Osteocyte (in vitro differentiated cells): ENCODE results near the gene TENT5A. TPM values are rescaled to one million over a fixed set of nuclear protein-coding genes. Genes with fewer than 3 reads are reported as not detected.

ENCODE experiments used
- DNase-seq: peaks from one replicate; pipeline ENCODE4 v3.0.0; 2021; ENCODE audit warnings: mixed read lengths; ENCODE audit not compliant: unreplicated experiment; ENCODE audit errors: extremely low spot score
- H3K27ac Mint-ChIP-seq: one replicate; pipeline ENCODE4 v1.8.0; 2021; ENCODE audit warnings: mild to moderate bottlenecking, mixed read lengths; ENCODE audit not compliant: unreplicated experiment
- H3K27me3 Mint-ChIP-seq: one replicate; pipeline ENCODE4 v1.8.0; 2021; ENCODE audit warnings: mixed read lengths; ENCODE audit not compliant: unreplicated experiment
- H3K36me3 Mint-ChIP-seq: one replicate; pipeline ENCODE4 v1.8.0; 2021; ENCODE audit warnings: mixed read lengths; ENCODE audit not compliant: unreplicated experiment
- H3K4me1 Mint-ChIP-seq: one replicate; pipeline ENCODE4 v1.8.0; 2021; ENCODE audit warnings: mixed read lengths; ENCODE audit not compliant: unreplicated experiment
- H3K4me3 Mint-ChIP-seq: one replicate; pipeline ENCODE4 v1.8.0; 2021; ENCODE audit warnings: mild to moderate bottlenecking, moderate library complexity, mixed read lengths; ENCODE audit not compliant: unreplicated experiment
- H3K9me3 Mint-ChIP-seq: one replicate; pipeline ENCODE4 v1.8.0; 2021; ENCODE audit warnings: mixed read lengths; ENCODE audit not compliant: unreplicated experiment
- CTCF ChIP-seq: fragments of 200-600 bp; sonication (generic); IDR thresholded peaks from 2 replicates; pipeline ENCODE4 v1.5.0; 2021; ENCODE audit warnings: antibody characterized with exemption, mild to moderate bottlenecking, moderate library complexity
- total RNA-seq: library from RNA; stranded (reverse); gene quantifications from 2 replicates; pipeline ENCODE4 v1.2.1, GENCODE V29; 2021

Gene TENT5A
- total RNA-seq, 1 donor from 2014 or later = 25.8 TPM

- DNase-seq = no peak
- Mint-ChIP-seq H3K4me3 (no peak overlapping the region), H3K4me1 (peaks cover 9% of the 10 kb centered on the region), H3K9me3 (peaks cover 5% of the 10 kb centered on the region), H3K27ac (no peak overlapping the region), H3K36me3 (peaks cover under 1% of the 10 kb centered on the region), H3K27me3 (no peaks in the 10 kb centered on the region)
- no peak for TF ChIP-seq CTCF
These were observed 44.3 kb downstream of the TENT5A start for GRCh38 chr6:81708113-81708699.

GRCh38 chr6:81704700-81705099, 47.8 kb downstream of the TENT5A start:
- H3K36me3 Mint-ChIP-seq = peaks cover 5% of the 10 kb centered on the region
- TF ChIP-seq CTCF = no peak
- no peaks in the 10 kb centered on the region for H3K27me3 Mint-ChIP-seq

GRCh38 chr6:81700414-81700813, 52.1 kb downstream of the TENT5A start:
- no peak overlapping the region for H3K27ac Mint-ChIP-seq
- no peak overlapping the region for H3K4me3 Mint-ChIP-seq
- peaks cover 24% of the 10 kb centered on the region for H3K4me1 Mint-ChIP-seq
- peaks cover 7% of the 10 kb centered on the region for H3K9me3 Mint-ChIP-seq
- no peak for DNase-seq
- H3K27me3 Mint-ChIP-seq = no peaks in the 10 kb centered on the region
- H3K36me3 Mint-ChIP-seq = peaks cover 5% of the 10 kb centered on the region
- no peak for TF ChIP-seq CTCF

More at GRCh38 chr6:81704700-81705099, 47.8 kb downstream of the TENT5A start:
- no peak for DNase-seq
- peaks cover 22% of the 10 kb centered on the region for H3K4me1 Mint-ChIP-seq
- no peak overlapping the region for H3K27ac Mint-ChIP-seq
- H3K4me3 Mint-ChIP-seq = no peak overlapping the region
- H3K9me3 Mint-ChIP-seq = peaks cover 7% of the 10 kb centered on the region

- no peak overlapping the region for H3K4me3 Mint-ChIP-seq
- no peaks in the 10 kb centered on the region for H3K27me3 Mint-ChIP-seq
- no peak for TF ChIP-seq CTCF
- no peak overlapping the region for H3K27ac Mint-ChIP-seq
- H3K9me3 Mint-ChIP-seq = no peaks in the 10 kb centered on the region
- peaks cover 23% of the 10 kb centered on the region for H3K4me1 Mint-ChIP-seq
- no peaks in the 10 kb centered on the region for H3K36me3 Mint-ChIP-seq
- DNase-seq = no peak
These were observed 54.9 kb downstream of the TENT5A start for GRCh38 chr6:81697559-81697958.

- no peaks in the 10 kb centered on the region for H3K9me3 Mint-ChIP-seq
- no peak overlapping the region for H3K4me3 Mint-ChIP-seq
- no peak for TF ChIP-seq CTCF
- no peaks in the 10 kb centered on the region for H3K36me3 Mint-ChIP-seq
- H3K27me3 Mint-ChIP-seq = no peaks in the 10 kb centered on the region
- DNase-seq = no peak
- peaks cover 22% of the 10 kb centered on the region for H3K4me1 Mint-ChIP-seq
- no peak overlapping the region for H3K27ac Mint-ChIP-seq
These were observed 56.0 kb downstream of the TENT5A start for GRCh38 chr6:81696524-81696923.
